ENCODE results near the gene WDR72.
A peak's percentile ranks its signal among the peaks of the same experiment; 100 is the strongest.

WDR72 gene

DNA sequence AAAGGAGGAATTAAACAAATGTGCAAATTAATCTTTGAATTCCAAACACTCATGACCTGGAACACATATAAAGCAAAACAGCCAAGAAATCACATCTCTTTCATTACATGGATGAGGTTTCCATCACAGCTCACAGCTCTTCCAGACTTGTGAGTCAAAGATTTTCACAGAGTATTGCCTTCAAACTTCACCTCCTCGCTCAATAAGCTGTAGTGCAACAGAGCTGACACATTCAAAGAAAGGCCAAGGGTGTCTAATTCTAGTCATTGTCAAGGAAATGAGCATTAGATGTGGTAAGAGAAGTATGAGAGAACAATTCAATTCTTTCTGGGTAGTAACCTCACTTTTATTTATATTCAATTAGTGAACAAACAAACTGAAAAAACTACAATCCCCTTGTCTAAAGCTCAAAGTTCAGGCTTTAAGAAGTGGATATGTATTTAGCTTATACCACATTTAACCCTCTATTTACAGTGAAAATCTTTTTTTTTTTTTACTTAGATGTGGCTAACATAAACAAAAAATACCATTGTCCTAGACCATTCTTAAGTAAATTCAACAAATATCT, 11.9 kb downstream of the WDR72 start:
- TF ChIP-seq, protein P1, sequence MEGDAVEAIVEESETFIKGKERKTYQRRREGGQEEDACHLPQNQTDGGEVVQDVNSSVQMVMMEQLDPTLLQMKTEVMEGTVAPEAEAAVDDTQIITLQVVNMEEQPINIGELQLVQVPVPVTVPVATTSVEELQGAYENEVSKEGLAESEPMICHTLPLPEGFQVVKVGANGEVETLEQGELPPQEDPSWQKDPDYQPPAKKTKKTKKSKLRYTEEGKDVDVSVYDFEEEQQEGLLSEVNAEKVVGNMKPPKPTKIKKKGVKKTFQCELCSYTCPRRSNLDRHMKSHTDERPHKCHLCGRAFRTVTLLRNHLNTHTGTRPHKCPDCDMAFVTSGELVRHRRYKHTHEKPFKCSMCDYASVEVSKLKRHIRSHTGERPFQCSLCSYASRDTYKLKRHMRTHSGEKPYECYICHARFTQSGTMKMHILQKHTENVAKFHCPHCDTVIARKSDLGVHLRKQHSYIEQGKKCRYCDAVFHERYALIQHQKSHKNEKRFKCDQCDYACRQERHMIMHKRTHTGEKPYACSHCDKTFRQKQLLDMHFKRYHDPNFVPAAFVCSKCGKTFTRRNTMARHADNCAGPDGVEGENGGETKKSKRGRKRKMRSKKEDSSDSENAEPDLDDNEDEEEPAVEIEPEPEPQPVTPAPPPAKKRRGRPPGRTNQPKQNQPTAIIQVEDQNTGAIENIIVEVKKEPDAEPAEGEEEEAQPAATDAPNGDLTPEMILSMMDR (IDR thresholded peaks at IDR 0.05; ENCODE audit: control insufficient read depth, extremely low read depth, insufficient read depth): no peak
- no peak overlapping the region for H3K4me3 ChIP-seq (ENCODE audit: low read depth, low read length)
- DNase-seq (ENCODE audit: low read depth): no peak

DNA sequence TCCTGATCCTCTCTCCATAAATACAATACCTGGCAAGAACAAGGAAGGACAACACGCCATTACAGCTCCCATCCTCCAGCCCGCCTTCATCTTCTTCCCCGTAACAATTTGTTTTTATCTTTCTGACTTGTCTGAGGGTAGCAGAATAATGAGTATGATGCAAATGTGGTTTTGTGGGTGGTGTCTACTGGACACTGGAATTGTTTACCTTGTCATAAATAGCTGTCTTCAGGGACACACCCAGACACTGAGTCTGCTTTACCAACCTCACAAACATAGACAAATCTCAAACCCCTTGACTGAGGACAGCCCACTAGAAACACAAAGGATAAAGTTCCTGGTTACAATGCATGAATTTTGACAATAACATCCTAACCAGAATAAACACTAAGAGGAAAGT, 13.4 kb downstream of the WDR72 start:
- no peak for DNase-seq (ENCODE audit: low read depth)
- TF ChIP-seq, protein P1 (IDR thresholded peaks at IDR 0.05; ENCODE audit: control insufficient read depth, extremely low read depth, insufficient read depth): no peak
- no peak overlapping the region for H3K4me3 ChIP-seq (ENCODE audit: low read depth, low read length)

DNA sequence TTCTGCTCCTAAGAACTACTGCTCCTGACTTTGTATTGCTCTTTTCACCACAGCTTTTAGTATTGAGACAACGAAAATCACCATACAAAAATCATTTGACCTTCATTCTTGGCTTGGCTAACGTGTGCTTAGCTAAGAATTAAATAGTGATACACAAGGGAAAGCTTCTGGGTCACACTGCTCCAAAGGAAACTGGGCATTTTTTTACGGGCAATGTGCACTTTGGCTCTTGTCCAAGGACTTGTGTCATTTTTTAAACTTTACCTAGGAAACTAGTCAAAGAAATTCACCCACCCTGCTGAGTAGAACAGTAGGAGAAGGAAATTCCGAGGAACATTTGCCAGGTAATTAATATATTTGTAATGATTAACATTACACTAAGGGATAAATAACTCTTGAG, 19.8 kb downstream of the WDR72 start:
- no peak for DNase-seq (ENCODE audit: low read depth)
- TF ChIP-seq, protein P1 (IDR thresholded peaks at IDR 0.05; ENCODE audit: control insufficient read depth, extremely low read depth, insufficient read depth): no peak

DNA sequence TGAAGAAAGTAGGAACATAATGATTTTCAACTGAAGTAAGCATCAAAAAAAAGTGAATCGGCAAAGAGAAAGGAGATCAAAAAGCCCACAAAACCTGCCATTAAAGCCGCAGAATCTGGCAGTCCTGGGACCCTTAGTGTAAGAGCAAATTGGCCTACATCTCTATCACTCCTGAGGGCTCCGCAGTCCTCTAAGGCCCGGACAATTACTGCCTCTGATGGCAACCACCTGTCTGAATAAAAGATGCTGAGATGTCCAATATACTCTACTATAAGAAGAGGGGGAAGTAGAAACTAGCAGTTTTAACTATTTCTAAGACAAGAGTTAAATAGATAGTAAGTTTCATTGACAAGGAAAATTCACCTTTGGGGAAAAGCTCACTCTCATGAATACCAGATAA, 20.3 kb downstream of the WDR72 start:
- DNase-seq (ENCODE audit: low read depth): no peak
- H3K4me3 ChIP-seq (ENCODE audit: low read depth, low read length): no peak overlapping the region
- TF ChIP-seq, protein P1 (IDR thresholded peaks at IDR 0.05; ENCODE audit: control insufficient read depth, extremely low read depth, insufficient read depth): no peak

More for the DNA sequence above, 19.8 kb downstream of the WDR72 start:
- H3K4me3 ChIP-seq (ENCODE audit: low read depth, low read length): no peak overlapping the region

DNA sequence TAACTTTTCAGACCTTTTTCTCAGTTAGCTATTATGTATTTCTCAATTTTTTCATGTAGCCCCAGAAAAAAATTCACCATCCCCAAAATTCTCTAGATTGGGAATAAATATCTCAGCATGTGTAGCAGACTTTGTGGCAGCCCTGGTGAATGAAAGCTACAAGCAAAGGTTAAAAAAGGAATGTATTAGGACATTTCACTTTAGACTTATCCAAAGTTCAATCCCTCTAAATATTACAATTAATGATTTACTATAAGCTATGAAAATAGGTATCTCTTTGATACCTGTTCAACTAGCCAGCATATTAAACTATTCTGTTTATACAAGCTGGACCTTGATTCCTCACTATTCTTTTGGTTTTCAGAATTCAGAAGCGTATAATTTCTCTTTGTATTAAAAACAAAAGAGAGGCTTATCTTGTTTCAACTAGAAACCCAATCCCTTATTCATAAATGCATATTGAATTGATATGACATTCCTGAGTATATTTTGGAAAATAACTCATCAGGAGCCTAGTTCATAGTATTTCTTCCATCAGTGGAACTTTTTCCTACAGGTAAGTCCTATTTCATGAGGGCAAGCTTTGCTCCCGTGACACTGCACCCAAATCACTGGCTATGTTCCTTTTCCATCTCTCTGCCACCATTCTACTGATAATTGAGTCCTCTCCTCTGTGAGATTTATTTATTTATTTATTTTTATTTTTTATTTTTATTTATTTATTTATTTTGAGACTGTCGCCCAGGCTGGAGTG, 38.0 kb downstream of the WDR72 start:
- no peak overlapping the region for H3K4me3 ChIP-seq (ENCODE audit: low read depth, low read length)
- no peak for DNase-seq (ENCODE audit: low read depth)
- TF ChIP-seq, protein P1 (IDR thresholded peaks at IDR 0.05; ENCODE audit: control insufficient read depth, extremely low read depth, insufficient read depth): no peak

DNA sequence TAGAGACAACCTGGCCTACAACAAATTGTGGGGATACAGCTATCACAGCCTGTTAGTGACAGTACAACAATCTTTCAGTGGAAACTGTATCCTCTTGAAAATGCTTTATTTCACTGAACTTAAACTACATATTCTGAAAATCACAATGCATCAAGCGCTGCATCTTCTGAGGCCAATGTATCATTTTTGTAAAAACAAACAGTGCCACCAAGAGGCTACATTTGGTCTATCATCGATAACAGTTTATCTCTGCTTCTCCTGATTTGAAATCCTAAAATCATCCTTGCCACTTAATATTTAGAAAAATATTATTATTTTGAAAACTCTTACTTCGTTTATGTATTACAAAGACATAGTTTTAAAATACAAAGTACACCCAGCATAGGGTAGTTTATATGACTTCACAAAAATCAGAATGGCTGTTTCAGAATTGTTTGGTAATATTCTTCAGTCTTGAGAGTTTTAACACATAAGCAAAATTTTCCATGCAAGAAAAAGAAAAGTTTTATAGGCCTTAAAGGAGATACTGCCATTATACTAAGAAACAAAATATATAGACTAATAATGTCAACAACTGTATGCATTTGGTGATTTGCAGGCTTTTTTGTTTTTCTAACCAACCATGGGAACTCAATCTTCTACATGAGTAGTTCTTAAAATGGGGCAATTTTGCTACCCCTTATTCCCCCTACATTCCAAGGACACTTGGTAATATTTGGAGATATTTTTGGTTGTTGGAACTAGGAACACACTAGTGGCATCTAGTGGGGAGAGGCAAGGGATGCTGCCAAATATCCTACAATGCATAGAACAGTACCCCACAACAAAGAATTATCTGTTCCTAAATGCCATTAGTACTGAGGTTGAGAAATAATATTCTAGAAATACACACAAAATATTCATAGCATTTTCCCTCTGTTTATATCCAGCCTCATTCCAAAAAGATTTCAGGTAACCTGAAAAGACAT, 42.3 kb downstream of the WDR72 start:
- H3K4me3 ChIP-seq (ENCODE audit: low read depth, low read length): no peak overlapping the region
- TF ChIP-seq, protein P1 (IDR thresholded peaks at IDR 0.05; ENCODE audit: control insufficient read depth, extremely low read depth, insufficient read depth): peak; percentile 53
- no peak for DNase-seq (ENCODE audit: low read depth)
